HG02759 (cell line): ENCODE results near the gene CTNNA2.

ENCODE experiments used
- ATAC-seq: cut with Tn5 transposase; IDR thresholded peaks from one replicate; pipeline ENCODE4 v1.9.1; 2021; ENCODE audit warnings: mild to moderate bottlenecking, moderate library complexity; ENCODE audit not compliant: unreplicated experiment

Gene CTNNA2

DNA sequence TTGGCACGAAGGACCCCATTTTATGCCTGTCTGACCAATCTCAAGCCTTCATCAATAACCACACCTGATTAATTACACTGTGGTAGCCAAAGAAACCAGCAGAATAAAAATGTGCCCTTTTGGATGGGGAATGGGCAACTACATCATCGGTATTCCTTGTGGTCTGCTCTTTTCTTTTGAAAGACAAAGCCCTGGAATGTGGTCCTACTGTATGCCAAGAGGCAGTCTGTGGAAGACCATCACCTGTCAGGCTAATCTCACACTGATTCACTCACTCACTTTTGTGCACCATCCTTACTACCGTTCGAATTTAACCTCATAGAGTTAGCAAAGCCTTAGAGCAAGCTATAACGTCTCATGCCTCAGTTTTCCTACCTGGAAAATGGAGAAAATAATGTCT, 1066.9 kb downstream of the CTNNA2 start:
- ATAC-seq = no peak

DNA sequence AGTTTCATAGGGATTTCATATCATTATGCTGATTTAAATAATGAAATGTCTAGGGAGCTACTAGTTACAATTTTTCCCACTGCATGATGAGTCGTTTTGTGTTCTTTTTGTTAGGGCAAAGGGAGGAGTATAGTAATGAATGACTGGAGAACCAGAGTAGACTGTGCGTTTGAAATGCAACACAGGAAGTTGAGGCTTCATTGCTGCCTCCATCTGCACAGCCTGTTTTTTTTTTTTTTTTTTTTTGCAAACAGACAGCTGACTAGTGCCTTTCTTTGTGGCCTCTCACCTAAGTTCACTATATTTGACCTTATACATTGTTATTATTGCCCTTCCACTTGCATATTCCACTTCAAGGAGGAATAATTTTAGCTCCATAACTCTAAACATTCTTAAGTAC, 1078.4 kb downstream of the CTNNA2 start:
- ATAC-seq = no peak

DNA sequence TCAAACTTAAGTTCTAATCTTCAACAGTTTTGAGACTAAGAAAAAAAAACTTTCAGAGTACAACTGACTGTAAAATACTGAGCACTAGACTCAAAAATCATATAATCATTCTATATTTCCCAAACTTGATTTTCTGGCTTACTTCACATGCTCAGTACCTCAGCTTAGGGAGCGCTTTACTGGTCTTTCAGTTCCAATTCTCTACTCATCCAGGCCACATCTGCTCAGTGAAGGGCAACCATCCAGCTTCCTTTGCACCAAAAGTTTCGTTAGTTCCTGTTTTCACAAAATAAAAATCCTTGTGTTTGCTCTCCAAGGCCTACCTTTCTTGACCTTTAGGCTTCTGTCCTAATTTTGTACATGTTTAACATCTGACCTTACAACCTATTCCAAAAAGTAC, 1079.3 kb downstream of the CTNNA2 start:
- no peak for ATAC-seq

DNA sequence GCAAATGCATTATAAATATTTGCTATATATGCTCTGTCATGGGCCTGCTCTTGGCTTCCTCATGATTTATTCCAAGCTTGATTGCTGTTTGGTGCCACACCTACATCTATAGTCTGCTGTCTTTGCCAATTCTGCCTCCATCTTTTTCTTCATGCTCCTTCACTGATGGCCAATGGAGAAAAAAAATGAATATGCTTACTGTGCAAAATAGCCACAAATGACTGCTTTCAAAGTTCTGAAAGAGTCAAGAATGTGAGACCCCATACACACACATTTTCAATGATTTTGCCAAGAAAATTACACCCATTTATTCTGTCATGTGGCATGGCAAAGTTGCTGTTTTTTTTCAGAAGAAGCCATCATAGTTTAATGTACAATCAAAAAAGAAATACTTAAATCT, 1097.3 kb downstream of the CTNNA2 start:
- no peak for ATAC-seq

GRCh38 chr2:80621656-80622055, 1108.8 kb downstream of the CTNNA2 start:
- no peak for ATAC-seq

GRCh38 chr2:80624062-80624461, 1111.2 kb downstream of the CTNNA2 start:
- ATAC-seq = no peak

- ATAC-seq = no peak
Measured at GRCh38 chr2:80634590-80634989, 1121.7 kb downstream of the CTNNA2 start.

GRCh38 chr2:80638783-80639182, 1125.9 kb downstream of the CTNNA2 start:
- ATAC-seq = no peak

DNA sequence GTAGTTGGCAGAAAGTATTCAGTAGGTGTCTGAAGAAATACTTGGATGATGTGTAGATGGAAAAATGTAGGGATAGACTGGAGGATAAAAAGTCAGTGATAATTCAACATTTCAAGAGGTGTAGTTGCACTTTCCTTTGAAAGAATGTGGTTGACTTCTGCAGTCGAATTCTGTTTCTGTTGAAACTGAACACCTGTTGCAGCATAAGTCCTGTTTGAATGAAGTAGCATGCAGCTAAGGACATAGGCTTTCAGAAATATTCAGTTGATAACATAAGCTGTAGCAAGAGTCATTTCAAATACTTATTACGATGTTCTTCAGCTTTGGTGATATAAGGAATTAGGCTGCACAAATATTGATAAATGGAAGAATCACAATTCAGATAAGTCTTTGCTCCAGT, 1129.6 kb downstream of the CTNNA2 start:
- no peak for ATAC-seq

GRCh38 chr2:80643598-80643997, 1130.7 kb downstream of the CTNNA2 start:
- no peak for ATAC-seq

DNA sequence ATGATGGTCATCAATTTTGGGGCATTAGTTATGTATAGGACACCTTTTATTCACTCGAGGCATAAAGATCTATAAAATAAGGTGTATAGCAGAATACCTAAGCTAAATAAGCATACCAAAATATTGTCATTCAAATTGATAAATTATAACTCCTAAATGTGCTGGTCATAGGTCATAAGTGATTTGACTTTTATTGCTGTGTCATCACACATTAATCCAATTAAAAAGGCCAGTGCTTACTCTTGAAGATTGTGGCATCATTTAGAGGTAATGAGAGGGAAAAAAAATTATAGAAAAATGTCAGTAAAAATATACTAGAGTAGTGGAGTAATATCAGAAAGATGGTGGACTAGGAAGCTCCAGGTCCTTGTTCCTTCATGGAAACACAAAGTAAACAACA, 1138.6 kb downstream of the CTNNA2 start:
- no peak for ATAC-seq

GRCh38 chr2:80655265-80655664, 1142.4 kb downstream of the CTNNA2 start:
- no peak for ATAC-seq

DNA sequence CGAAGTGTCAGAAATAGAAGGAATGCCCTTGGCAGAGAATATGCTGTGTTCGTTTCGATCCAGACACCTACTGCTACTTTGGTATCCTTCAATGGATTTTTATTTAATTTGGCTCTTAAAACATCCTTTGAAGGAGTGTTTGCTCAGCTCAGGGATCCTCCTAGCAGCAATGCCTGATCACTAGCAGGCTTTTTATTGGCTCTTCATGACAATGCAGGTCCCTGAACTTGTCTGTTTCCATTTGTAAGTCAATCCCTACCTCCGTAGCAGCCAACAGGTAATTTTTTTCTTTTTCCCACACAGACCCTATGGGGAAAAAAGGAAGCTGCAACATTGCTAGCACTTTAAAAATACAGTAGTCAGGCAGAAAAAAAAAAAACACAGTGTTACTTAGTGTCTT, 1157.9 kb downstream of the CTNNA2 start:
- ATAC-seq = no peak

GRCh38 chr2:80687524-80687923, 1174.7 kb downstream of the CTNNA2 start:
- no peak for ATAC-seq

DNA sequence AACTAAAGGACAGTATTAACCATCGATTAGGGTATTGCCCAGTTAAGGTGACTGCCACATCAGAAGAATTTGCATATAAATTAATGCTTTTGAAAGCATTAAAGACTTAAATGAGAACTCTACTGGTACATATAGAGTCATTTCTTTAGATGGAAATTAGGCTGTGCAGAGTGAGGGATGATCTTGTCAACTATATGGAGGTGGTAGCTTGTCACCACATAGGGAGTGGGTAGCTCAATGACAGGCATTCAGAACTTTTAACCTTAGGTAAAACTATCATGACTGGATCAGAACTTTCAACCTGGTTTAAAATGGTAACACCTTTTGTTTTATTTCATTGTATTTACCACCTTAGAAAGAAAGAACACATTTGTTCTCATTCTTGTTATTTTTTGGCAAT, 1176.3 kb downstream of the CTNNA2 start:
- ATAC-seq = no peak
